Measurements from ENCODE around the gene GP9.
"Not testable (repeated sequence)": the region's sequence is repeated elsewhere in the genome, so short reads cannot be mapped to it uniquely, and the experiment has no call there.

The GP9 gene

GRCh38 chr3:129068291-129068886, 7.8 kb downstream of the GP9 start:
- Mint-ChIP-seq H3K36me3 (ENCODE audit: low read depth) (no peaks in the 10 kb centered on the region), H3K27me3 (peaks cover 2% of the 10 kb centered on the region), H3K4me3 (peak overlapping the region; percentile 59), H3K27ac (no peak overlapping the region), H3K9me3 (peaks cover 6% of the 10 kb centered on the region), H3K4me1 (peaks cover 24% of the 10 kb centered on the region)
- DNase-seq (peak; percentile 25), ATAC-seq (peak; percentile 37)

GRCh38 chr3:129069313-129070085, 8.9 kb downstream of the GP9 start:
- H3K4me1 Mint-ChIP-seq: peaks cover 24% of the 10 kb centered on the region
- H3K36me3 Mint-ChIP-seq (ENCODE audit: low read depth); DNase-seq; H3K9me3 Mint-ChIP-seq; H3K27ac Mint-ChIP-seq; ATAC-seq; H3K4me3 Mint-ChIP-seq; H3K27me3 Mint-ChIP-seq: not testable (repeated sequence)

- H3K4me3 Mint-ChIP-seq: no peak overlapping the region
- peaks cover 6% of the 10 kb centered on the region for H3K9me3 Mint-ChIP-seq
- H3K27ac Mint-ChIP-seq: no peak overlapping the region
- H3K4me1 Mint-ChIP-seq: peaks cover 24% of the 10 kb centered on the region
- H3K27me3 Mint-ChIP-seq: peaks cover 2% of the 10 kb centered on the region
- peak; percentile 41 for ATAC-seq
- DNase-seq: no peak
- H3K36me3 Mint-ChIP-seq (ENCODE audit: low read depth): no peaks in the 10 kb centered on the region
Observed at GRCh38 chr3:129070086-129070885, 9.7 kb downstream of the GP9 start.

GRCh38 chr3:129077222-129077621, 16.6 kb downstream of the GP9 start:
- no peak for DNase-seq
- ATAC-seq: no peak

DNA sequence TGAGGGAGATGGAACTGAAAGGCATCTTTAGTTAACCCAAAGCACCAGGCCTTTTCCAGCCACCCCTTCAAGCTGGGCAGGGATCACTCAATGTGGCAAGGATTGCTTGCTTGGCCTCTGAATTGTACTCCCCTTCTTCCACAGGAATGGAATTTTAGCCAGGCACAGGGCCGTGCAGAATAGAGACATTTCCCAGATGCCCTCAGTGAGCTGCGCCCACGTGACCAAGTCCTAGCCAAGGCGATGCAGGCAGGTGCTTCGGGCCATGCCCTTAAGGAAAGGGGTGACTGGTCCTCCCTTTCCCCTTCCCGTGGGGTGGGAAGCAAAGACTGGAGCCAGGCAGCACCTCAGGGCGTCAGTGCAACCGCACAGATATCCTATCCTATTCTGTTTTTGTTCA, 17.9 kb downstream of the GP9 start:
- H3K9me3 Mint-ChIP-seq: no peaks in the 10 kb centered on the region
- H3K27me3 Mint-ChIP-seq: no peaks in the 10 kb centered on the region
- H3K4me1 Mint-ChIP-seq: peaks cover 6% of the 10 kb centered on the region
- H3K27ac Mint-ChIP-seq: no peak overlapping the region
- no peak overlapping the region for H3K4me3 Mint-ChIP-seq
- ATAC-seq (no peak), DNase-seq (no peak)
- no peaks in the 10 kb centered on the region for H3K36me3 Mint-ChIP-seq (ENCODE audit: low read depth)

More at GRCh38 chr3:129077222-129077621, 16.6 kb downstream of the GP9 start:
- no peaks in the 10 kb centered on the region for H3K9me3 Mint-ChIP-seq
- H3K4me3 Mint-ChIP-seq: no peak overlapping the region
- H3K4me1 Mint-ChIP-seq: peaks cover 5% of the 10 kb centered on the region
- no peaks in the 10 kb centered on the region for H3K27me3 Mint-ChIP-seq
- H3K27ac Mint-ChIP-seq: no peak overlapping the region
- H3K36me3 Mint-ChIP-seq (ENCODE audit: low read depth): no peaks in the 10 kb centered on the region

- peaks cover 6% of the 10 kb centered on the region for H3K4me1 Mint-ChIP-seq
- no peaks in the 10 kb centered on the region for H3K36me3 Mint-ChIP-seq (ENCODE audit: low read depth)
- no peak for DNase-seq
- no peak overlapping the region for H3K4me3 Mint-ChIP-seq
- no peaks in the 10 kb centered on the region for H3K27me3 Mint-ChIP-seq
- H3K9me3 Mint-ChIP-seq: no peaks in the 10 kb centered on the region
- no peak overlapping the region for H3K27ac Mint-ChIP-seq
- no peak for ATAC-seq
Observed at GRCh38 chr3:129081503-129081902, 20.9 kb downstream of the GP9 start.

GRCh38 chr3:129082026-129082425, 21.4 kb downstream of the GP9 start:
- Mint-ChIP-seq H3K36me3 (ENCODE audit: low read depth) (no peaks in the 10 kb centered on the region), H3K27ac (no peak overlapping the region), H3K4me1 (peaks cover 6% of the 10 kb centered on the region), H3K27me3 (no peaks in the 10 kb centered on the region), H3K4me3 (no peak overlapping the region), H3K9me3 (no peaks in the 10 kb centered on the region)
- DNase-seq (no peak), ATAC-seq (no peak)

- no peak for DNase-seq
- Mint-ChIP-seq H3K36me3 (ENCODE audit: low read depth) (no peaks in the 10 kb centered on the region), H3K9me3 (no peaks in the 10 kb centered on the region), H3K27ac (peak overlapping the region; percentile 52), H3K4me1 (peaks cover 6% of the 10 kb centered on the region), H3K27me3 (no peaks in the 10 kb centered on the region), H3K4me3 (no peak overlapping the region)
- no peak for ATAC-seq
Observed at GRCh38 chr3:129084501-129084900, 23.9 kb downstream of the GP9 start.

- ATAC-seq: no peak
- H3K4me3 Mint-ChIP-seq: no peak overlapping the region
- no peaks in the 10 kb centered on the region for H3K27me3 Mint-ChIP-seq
- no peaks in the 10 kb centered on the region for H3K36me3 Mint-ChIP-seq (ENCODE audit: low read depth)
- H3K27ac Mint-ChIP-seq: no peak overlapping the region
- peaks cover 6% of the 10 kb centered on the region for H3K4me1 Mint-ChIP-seq
- no peaks in the 10 kb centered on the region for H3K9me3 Mint-ChIP-seq
- DNase-seq: no peak
Observed at GRCh38 chr3:129085165-129085715, 24.7 kb downstream of the GP9 start.

GRCh38 chr3:129085818-129086217, 25.2 kb downstream of the GP9 start:
- no peak for ATAC-seq
- Mint-ChIP-seq H3K9me3 (no peaks in the 10 kb centered on the region), H3K4me3 (no peak overlapping the region), H3K27ac (no peak overlapping the region), H3K27me3 (no peaks in the 10 kb centered on the region), H3K36me3 (ENCODE audit: low read depth) (no peaks in the 10 kb centered on the region), H3K4me1 (peaks cover 6% of the 10 kb centered on the region)
- no peak for DNase-seq

DNA sequence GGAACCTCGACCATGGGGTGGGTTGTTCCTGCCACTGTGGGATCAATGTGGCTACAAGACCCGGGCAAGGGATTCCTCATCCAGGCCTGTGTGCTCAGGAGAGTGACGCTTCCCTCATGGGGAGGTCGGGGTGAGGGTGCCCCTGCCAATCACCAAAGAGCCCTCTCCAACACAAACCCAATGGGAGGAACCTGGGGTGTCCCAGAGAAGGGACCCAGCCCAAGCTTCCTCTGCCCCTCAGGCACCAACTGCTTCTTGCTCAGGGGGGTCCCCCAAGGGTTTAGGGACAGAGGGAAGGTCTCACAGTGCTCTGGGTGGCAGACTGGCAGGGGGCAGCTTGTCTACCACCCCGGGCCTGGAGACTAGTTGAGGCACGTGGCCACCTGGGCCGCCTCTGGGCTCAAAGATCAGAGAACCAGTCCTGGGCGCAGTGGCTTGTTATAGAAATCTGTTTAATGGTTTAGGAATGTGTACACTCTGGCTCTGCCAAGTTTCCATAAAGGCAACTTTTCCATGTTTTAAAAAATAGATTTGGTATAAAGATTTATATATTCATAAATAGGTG, 26.6 kb downstream of the GP9 start:
- ATAC-seq (no peak), DNase-seq (no peak)
- Mint-ChIP-seq H3K9me3 (no peaks in the 10 kb centered on the region), H3K27me3 (no peaks in the 10 kb centered on the region), H3K27ac (no peak overlapping the region), H3K4me3 (no peak overlapping the region), H3K4me1 (peaks cover under 1% of the 10 kb centered on the region), H3K36me3 (ENCODE audit: low read depth) (peaks cover 2% of the 10 kb centered on the region)

DNA sequence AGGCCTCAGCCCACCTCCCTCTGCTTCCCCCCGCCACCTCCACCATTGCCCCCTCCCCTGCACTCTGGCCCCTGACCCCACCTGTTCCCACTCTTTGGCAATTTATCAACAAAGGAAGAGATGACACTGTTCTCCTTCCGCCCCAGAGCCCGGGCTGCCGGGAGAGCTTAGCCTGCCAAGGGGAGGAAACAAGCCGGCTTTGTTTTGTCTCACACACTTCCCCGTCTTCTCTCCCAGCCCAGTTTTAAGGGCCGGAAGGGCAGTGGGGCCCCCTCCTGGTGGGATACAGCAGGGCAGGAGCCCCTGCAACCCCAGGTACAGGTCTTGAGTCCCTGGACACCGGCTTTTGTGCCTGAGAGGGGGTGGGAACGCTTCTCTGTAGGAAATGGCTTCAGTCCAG, 27.3 kb downstream of the GP9 start:
- not testable (repeated sequence) for H3K27me3 Mint-ChIP-seq; H3K4me1 Mint-ChIP-seq; H3K36me3 Mint-ChIP-seq (ENCODE audit: low read depth); DNase-seq; H3K27ac Mint-ChIP-seq; H3K9me3 Mint-ChIP-seq; H3K4me3 Mint-ChIP-seq
- peak; percentile 54 for ATAC-seq

- not testable (repeated sequence) for H3K4me3 Mint-ChIP-seq; H3K27me3 Mint-ChIP-seq; H3K27ac Mint-ChIP-seq; H3K4me1 Mint-ChIP-seq; DNase-seq; H3K9me3 Mint-ChIP-seq; H3K36me3 Mint-ChIP-seq (ENCODE audit: low read depth)
- ATAC-seq: peak; percentile 10
Observed at GRCh38 chr3:129088312-129088711, 27.7 kb downstream of the GP9 start.

GRCh38 chr3:129095285-129095684, 34.7 kb downstream of the GP9 start:
- no peak for ATAC-seq
- no peaks in the 10 kb centered on the region for H3K27me3 Mint-ChIP-seq
- DNase-seq: no peak
- H3K36me3 Mint-ChIP-seq (ENCODE audit: low read depth): peaks cover 26% of the 10 kb centered on the region
- peaks cover 29% of the 10 kb centered on the region for H3K4me1 Mint-ChIP-seq
- H3K4me3 Mint-ChIP-seq: no peak overlapping the region
- H3K9me3 Mint-ChIP-seq: no peaks in the 10 kb centered on the region
- H3K27ac Mint-ChIP-seq: no peak overlapping the region

All from activated naive CD8-positive, alpha-beta T cell treated with anti-CD3 and anti-CD28 coated beads, Interleukin-2, amount 50 U/mL, for 24 hours (primary cell).